DND-41 (cell line): ENCODE results near the gene TRIM9.

Source experiments
- ATAC-seq: fragments of 200-7000 bp; cut with Tn5 transposase; 3 replicates; pipeline ENCODE4 v1.9.1; 2021; ENCODE audit warnings: low read depth; ENCODE audit not compliant: insufficient read depth
- DNase-seq: peaks from one replicate; pipeline ENCODE4 v3.0.0-alpha.2; 2020
- H2AFZ ChIP-seq: 2 replicates; pipeline ENCODE4 v1.6.0; 2012; ENCODE audit warnings: low read depth, low read length
- H3K27ac ChIP-seq: 2 replicates; pipeline ENCODE4 v1.5.1; 2012; ENCODE audit warnings: low read length, inconsistent platforms
- H3K27me3 ChIP-seq: fragments of 200-600 bp; sonication (generic); 2 replicates; pipeline ENCODE4 v1.6.0; 2012; ENCODE audit warnings: low read length, mild to moderate bottlenecking, inconsistent platforms; ENCODE audit not compliant: insufficient read depth, poor library complexity
- H3K36me3 ChIP-seq: 2 replicates; pipeline ENCODE4 v1.5.1; 2012; ENCODE audit warnings: low read length, inconsistent platforms; ENCODE audit not compliant: insufficient read depth
- H3K4me1 ChIP-seq: 2 replicates; pipeline ENCODE4 v1.5.1; 2012; ENCODE audit warnings: mild to moderate bottlenecking, low read length; ENCODE audit not compliant: insufficient read depth
- H3K4me2 ChIP-seq: 2 replicates; pipeline ENCODE4 v1.6.0; 2012; ENCODE audit warnings: mild to moderate bottlenecking, moderate library complexity, low read length, inconsistent platforms; ENCODE audit not compliant: insufficient read depth
- H3K4me3 ChIP-seq, 2 experiments: fragments of 200-600 bp in 1 of 2; shearing (Covaris generic) in 1 of 2; 2 replicates each; pipeline ENCODE4 v1.5.1; 2012 to 2016; ENCODE audit warnings: inconsistent platforms in 2 of 2, low read length in 2 of 2, mild to moderate bottlenecking in 2 of 2, low read depth in 1 of 2, moderate library complexity in 1 of 2
- H3K79me2 ChIP-seq: 2 replicates; pipeline ENCODE4 v1.6.0; 2012; ENCODE audit warnings: low read length, inconsistent platforms; ENCODE audit not compliant: insufficient read depth
- H3K9ac ChIP-seq: 2 replicates; pipeline ENCODE4 v1.6.0; 2012; ENCODE audit warnings: low read depth, mild to moderate bottlenecking, inconsistent platforms, low read length, moderate library complexity
- H3K9me3 ChIP-seq: 2 replicates; pipeline ENCODE4 v1.5.1; 2012; ENCODE audit warnings: low read length, moderate library complexity, mild to moderate bottlenecking, inconsistent platforms; ENCODE audit not compliant: insufficient read depth, severe bottlenecking
- H4K20me1 ChIP-seq: 2 replicates; pipeline ENCODE4 v1.6.0; 2012; ENCODE audit warnings: low read length; ENCODE audit not compliant: insufficient read depth
- EZH2 ChIP-seq: IDR thresholded peaks from 3 replicates; pipeline ENCODE4 v1.6.1; 2012; ENCODE audit warnings: borderline replicate concordance, low read depth, mild to moderate bottlenecking, moderate library complexity, low read length, inconsistent platforms; ENCODE audit not compliant: severe bottlenecking
- TF ChIP-seq, protein P1 (sequence below): IDR thresholded peaks from 2 replicates; pipeline ENCODE4 v1.5.1; 2012; ENCODE audit warnings: borderline replicate concordance, low read length, moderate library complexity, mild to moderate bottlenecking; ENCODE audit not compliant: poor library complexity, severe bottlenecking; ENCODE audit errors: extremely low read depth

The TRIM9 gene

DNA sequence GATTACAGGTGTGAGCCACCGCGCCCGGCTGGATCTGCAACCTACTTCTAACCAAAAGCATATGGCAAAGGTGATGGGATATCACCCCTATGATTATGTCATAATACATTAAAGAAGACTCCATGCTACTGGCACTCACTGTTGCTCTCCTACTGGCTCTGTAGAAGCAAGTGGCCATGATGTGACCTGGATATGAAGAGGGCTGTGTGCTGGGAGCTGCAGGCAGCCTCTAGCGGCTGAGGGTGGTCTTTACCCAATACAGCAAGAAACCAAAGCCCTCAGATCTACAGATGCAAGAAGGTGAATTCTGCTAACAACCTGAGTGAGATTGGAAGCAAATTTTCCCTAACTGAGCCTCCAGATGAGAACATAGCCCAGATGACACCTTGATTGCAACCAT lies 34.2 kb upstream of the TRIM9 start:
- Histone ChIP-seq H3K27me3 (no peaks in the 10 kb centered on the region), H3K4me3 (no peak overlapping the region), H3K9me3 (no peaks in the 10 kb centered on the region), H3K27ac (no peak overlapping the region), H3K4me1 (no peaks in the 10 kb centered on the region), H3K79me2 (no peaks in the 10 kb centered on the region), H3K4me2 (no peak overlapping the region), H3K36me3 (no peaks in the 10 kb centered on the region), H3K9ac (no peak overlapping the region), H2AFZ (no peak overlapping the region), H4K20me1 (no peaks in the 10 kb centered on the region)
- DNase-seq (no peak), ATAC-seq (no peak)
- TF ChIP-seq EZH2, result no peak
- TF ChIP-seq, protein P1, sequence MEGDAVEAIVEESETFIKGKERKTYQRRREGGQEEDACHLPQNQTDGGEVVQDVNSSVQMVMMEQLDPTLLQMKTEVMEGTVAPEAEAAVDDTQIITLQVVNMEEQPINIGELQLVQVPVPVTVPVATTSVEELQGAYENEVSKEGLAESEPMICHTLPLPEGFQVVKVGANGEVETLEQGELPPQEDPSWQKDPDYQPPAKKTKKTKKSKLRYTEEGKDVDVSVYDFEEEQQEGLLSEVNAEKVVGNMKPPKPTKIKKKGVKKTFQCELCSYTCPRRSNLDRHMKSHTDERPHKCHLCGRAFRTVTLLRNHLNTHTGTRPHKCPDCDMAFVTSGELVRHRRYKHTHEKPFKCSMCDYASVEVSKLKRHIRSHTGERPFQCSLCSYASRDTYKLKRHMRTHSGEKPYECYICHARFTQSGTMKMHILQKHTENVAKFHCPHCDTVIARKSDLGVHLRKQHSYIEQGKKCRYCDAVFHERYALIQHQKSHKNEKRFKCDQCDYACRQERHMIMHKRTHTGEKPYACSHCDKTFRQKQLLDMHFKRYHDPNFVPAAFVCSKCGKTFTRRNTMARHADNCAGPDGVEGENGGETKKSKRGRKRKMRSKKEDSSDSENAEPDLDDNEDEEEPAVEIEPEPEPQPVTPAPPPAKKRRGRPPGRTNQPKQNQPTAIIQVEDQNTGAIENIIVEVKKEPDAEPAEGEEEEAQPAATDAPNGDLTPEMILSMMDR, result no peak

DNA sequence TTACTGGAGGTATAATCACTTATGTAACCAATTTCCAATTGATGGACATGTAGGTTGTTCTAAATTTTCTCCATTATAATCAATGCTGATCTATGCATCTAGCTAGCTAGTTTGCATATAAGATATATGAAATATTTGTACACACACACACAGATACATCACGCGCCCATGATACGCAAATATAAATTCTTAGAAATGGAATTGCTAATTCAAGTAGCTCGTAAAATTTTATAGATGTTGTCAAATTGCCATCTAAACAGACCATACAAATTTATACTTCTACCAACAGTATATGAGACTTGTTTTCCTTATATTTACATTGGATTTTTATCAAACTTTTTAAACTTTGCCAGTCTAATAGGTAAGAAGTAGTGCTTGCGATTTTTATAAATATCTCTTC lies 29.1 kb upstream of the TRIM9 start:
- Histone ChIP-seq H3K4me3 (no peak overlapping the region), H3K4me2 (no peak overlapping the region), H2AFZ (no peak overlapping the region), H3K79me2 (no peaks in the 10 kb centered on the region), H3K9ac (no peak overlapping the region), H4K20me1 (no peaks in the 10 kb centered on the region), H3K9me3 (no peaks in the 10 kb centered on the region), H3K27ac (no peak overlapping the region), H3K36me3 (no peaks in the 10 kb centered on the region), H3K27me3 (no peaks in the 10 kb centered on the region), H3K4me1 (no peaks in the 10 kb centered on the region)
- TF ChIP-seq EZH2, result no peak
- TF ChIP-seq, protein P1, result no peak
- no peak for ATAC-seq
- no peak for DNase-seq

DNA sequence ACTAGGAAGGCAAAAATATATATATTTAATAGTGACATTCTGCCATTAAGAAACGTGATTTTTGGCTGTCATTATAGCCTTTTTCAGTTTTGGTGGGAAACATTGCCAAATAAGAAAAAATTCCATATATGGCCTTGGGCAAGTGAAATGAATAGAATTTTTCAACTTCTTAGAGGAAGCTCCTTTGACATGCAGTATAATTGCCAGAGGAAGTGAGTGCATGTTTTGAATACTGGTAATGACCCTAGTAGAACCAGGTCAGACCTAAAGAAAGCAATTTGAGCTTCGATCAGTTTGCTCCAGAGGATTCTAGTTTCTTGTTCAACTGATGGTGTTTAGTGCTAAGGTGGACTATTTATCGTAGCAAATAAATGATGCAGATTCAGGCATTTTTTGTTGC lies 26.2 kb upstream of the TRIM9 start:
- Histone ChIP-seq H3K9me3 (no peaks in the 10 kb centered on the region), H3K36me3 (no peaks in the 10 kb centered on the region), H3K4me2 (no peak overlapping the region), H3K4me3 (no peak overlapping the region), H4K20me1 (no peaks in the 10 kb centered on the region), H3K27ac (no peak overlapping the region), H3K27me3 (no peaks in the 10 kb centered on the region), H3K9ac (no peak overlapping the region), H3K79me2 (no peaks in the 10 kb centered on the region), H2AFZ (no peak overlapping the region), H3K4me1 (no peaks in the 10 kb centered on the region)
- ATAC-seq, result no peak
- DNase-seq, result no peak
- TF ChIP-seq EZH2, result no peak
- TF ChIP-seq, protein P1, result no peak
